Measurements from ENCODE around the gene CFLAR.

Gene CFLAR

DNA sequence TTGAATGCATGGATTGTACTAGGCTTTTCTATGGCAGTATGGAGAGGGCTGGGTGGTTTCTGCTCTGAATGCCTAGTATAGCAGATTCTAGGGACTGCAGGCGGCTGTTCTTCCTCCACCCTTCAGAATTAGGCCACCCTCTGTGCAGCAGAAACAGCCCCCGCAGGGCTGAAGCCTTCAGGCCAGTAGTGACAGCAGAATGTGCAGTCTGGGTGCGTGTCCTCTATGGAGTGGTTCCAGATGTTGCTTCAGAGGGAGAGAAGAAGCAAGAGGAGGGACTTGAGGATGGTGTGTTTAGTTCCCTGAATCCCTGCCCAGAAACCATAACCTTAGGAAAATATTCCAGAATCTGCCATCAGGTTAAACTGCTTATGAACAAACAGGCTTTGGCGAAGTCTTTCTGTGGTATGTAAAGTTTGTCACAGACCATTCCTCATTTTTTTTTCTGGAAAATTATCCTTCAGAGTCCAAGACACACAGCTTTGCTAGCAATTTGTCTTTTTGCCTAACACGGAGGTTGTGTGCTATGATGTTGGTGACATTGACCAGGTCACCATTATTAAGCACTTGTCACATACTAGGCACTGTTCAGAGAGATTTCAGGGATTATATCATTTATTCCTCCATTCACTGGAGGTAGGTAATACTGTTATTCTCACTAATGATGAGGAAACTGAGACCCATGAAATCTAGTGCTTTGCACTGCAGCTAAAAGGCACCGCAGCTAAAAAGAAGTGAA lies 88.1 kb downstream of the CFLAR start:
- H3K9ac ChIP-seq, result no peak overlapping the region
- no peak overlapping the region for H3K4me3 ChIP-seq
- H3K27me3 ChIP-seq, result no peaks in the 10 kb centered on the region
- no peak overlapping the region for H3K27ac ChIP-seq
- H3K36me3 ChIP-seq, result peaks cover 25% of the 10 kb centered on the region
- H4K20me1 ChIP-seq, result no peaks in the 10 kb centered on the region
- peaks cover 33% of the 10 kb centered on the region for H3K4me1 ChIP-seq
- TF ChIP-seq Cebpa-rat (IDR thresholded peaks at IDR 0.05), result no peak
- no peaks in the 10 kb centered on the region for H3K9me3 ChIP-seq
- H3K4me2 ChIP-seq, result peak overlapping the region; percentile 41; the same call in 1 of the 2 replicates

DNA sequence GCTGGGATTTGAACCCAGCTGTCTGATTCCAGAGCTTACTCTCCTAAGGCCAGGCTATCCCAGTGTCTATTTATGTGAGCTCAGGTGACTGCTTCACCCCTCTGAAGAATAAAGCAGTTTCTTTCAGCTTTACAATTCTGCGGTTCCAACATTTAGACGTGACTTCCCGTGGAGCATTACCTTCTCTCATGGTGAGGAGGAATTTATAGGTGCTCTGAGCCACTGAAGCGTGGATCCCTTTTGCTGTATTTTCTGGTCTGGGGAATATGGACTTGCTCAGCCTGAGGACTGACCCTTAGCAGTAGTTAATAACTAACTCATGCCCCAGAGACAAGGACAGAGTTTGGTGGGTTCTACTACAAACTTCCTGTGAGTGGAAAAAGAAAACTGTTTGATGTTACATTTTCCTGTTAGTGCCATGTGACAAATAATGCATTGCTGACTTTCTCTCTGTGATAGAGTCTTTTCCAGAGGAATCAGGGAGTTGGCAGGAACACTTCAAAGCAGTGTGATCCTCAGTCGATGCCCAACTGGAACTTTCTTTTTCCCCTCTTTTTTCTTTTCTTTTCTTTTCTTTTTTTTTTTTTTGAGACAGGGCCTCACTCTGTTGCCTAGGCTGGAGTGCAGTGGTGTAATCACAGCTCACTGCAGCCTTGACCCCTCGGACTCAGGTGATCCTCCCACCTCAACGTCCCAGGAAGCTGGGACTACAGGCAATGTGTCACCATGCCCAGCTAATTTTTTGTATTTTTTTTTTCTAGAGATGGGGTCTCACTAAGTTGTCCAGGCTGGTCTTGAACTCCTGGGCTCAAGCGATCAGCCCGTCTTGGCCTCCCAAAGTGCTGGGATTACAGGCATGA lies 88.9 kb downstream of the CFLAR start:
- Histone ChIP-seq H3K27me3 (no peaks in the 10 kb centered on the region), H3K4me1 (peaks cover 34% of the 10 kb centered on the region), H3K4me3 (no peak overlapping the region), H3K4me2 (peak overlapping the region; percentile 41), H3K9me3 (no peaks in the 10 kb centered on the region), H3K9ac (no peak overlapping the region), H4K20me1 (no peaks in the 10 kb centered on the region), H3K27ac (no peak overlapping the region), H3K36me3 (peaks cover 27% of the 10 kb centered on the region)
- no peak for TF ChIP-seq Cebpa-rat (IDR thresholded peaks at IDR 0.05)

DNA sequence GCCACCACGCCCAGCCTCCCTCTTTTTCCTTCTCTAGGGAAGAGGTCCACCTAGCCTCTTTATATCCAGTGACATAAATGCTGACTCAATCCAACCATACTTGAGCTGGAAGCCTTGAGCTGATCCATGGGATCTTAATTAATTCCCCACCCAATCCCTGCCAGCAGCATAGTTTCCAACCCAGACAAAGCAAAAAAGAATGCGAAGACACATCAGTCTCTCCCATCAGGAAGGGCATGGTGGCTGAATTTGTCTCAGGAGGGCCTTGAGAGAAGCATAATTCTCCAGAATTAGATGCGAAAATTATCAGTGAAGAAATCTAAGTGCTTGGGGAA lies 89.5 kb downstream of the CFLAR start:
- H4K20me1 ChIP-seq, result no peaks in the 10 kb centered on the region
- no peak overlapping the region for H3K4me3 ChIP-seq
- H3K27ac ChIP-seq, result no peak overlapping the region
- H3K36me3 ChIP-seq, result peaks cover 30% of the 10 kb centered on the region
- H3K9ac ChIP-seq, result no peak overlapping the region
- H3K9me3 ChIP-seq, result no peaks in the 10 kb centered on the region
- H3K4me2 ChIP-seq, result peak overlapping the region; percentile 41
- no peaks in the 10 kb centered on the region for H3K27me3 ChIP-seq
- peaks cover 34% of the 10 kb centered on the region for H3K4me1 ChIP-seq
- TF ChIP-seq Cebpa-rat (IDR thresholded peaks at IDR 0.05), result no peak

DNA sequence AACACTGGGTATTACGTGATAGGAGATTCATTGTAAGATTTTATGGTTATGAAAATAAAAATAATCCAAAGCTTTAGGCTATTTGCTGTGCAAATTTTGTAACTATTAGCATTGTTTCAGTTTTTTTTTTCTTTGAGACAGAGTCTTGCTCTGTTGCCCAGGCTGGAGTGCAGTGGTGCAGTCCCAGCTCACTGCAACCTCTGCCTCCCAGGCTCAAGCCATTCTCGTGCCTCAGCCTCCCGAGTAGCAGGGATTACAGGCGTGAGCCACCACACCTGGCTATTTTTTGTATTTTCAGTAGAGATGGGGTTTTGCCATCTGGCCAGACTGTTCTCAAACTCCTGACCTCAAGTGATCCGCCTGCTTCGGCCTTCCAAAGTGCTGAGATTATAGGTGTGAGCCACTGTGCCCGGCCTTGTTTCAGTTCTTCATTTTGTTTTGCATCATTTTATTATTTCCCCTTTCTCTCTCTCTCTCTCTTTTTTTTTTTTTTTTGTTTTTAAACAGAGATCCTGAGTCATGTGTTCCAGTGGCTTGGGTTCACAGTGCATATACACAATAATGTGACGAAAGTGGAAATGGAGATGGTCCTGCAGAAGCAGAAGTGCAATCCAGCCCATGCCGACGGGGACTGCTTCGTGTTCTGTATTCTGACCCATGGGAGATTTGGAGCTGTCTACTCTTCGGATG lies 92.7 kb downstream of the CFLAR start:
- Histone ChIP-seq H3K4me2 (no peak overlapping the region), H3K27me3 (no peaks in the 10 kb centered on the region), H3K36me3 (peaks cover 16% of the 10 kb centered on the region), H3K9me3 (no peaks in the 10 kb centered on the region), H3K4me3 (no peak overlapping the region), H3K9ac (no peak overlapping the region), H3K4me1 (peaks cover 39% of the 10 kb centered on the region), H3K27ac (no peak overlapping the region), H4K20me1 (no peaks in the 10 kb centered on the region)
- no peak for TF ChIP-seq Cebpa-rat (IDR thresholded peaks at IDR 0.05)

DNA sequence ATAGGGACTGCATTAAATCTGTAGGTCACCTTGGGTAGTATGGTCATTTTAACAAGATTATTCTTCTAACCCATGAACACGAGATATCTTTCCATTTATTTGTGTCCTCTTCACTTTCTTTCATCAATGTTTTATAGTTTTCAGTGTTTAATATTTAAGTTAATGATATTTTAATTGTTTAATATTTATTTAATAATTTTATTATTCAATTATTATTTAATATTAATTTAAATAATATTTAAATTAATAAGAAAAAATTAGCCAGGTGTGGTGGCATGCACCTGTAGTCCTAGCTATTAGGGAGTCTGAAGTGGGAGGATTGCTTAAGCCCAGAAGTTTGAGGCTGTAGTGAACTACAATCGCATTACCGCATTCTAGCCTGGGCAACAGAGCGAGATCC lies 100.0 kb downstream of the CFLAR start:
- H3K36me3 ChIP-seq, result peaks cover 33% of the 10 kb centered on the region
- H3K4me1 ChIP-seq, result peaks cover 19% of the 10 kb centered on the region
- no peak for TF ChIP-seq Cebpa-rat (IDR thresholded peaks at IDR 0.05)

DNA sequence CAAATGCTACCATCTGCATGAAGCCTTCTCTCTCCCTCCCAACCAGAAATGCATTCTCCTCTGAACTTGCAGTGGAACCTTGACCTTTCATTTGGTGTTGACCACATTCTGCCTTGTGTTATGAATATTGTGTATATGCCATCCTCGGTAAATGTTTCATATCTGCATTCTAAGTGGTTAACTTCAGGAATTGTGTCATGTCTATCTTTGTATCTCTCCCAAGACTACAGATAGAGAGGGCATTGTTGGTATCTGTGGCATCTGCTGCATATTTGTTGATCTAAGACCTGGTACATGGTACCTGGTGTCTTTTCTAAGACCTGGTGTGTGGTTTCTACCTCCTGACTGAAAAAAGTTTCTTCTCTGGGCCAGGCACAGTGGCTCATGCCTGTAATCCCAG lies 101.0 kb downstream of the CFLAR start:
- no peak overlapping the region for H3K4me3 ChIP-seq
- H3K4me2 ChIP-seq, result no peak overlapping the region
- H3K9me3 ChIP-seq, result no peaks in the 10 kb centered on the region
- peaks cover 19% of the 10 kb centered on the region for H3K4me1 ChIP-seq
- H3K36me3 ChIP-seq, result peaks cover 33% of the 10 kb centered on the region
- H3K27ac ChIP-seq, result no peak overlapping the region
- no peak for TF ChIP-seq Cebpa-rat (IDR thresholded peaks at IDR 0.05)
- no peaks in the 10 kb centered on the region for H3K27me3 ChIP-seq
- no peaks in the 10 kb centered on the region for H4K20me1 ChIP-seq
- no peak overlapping the region for H3K9ac ChIP-seq

More for the DNA sequence above, 100.0 kb downstream of the CFLAR start:
- no peaks in the 10 kb centered on the region for H3K27me3 ChIP-seq
- H3K4me2 ChIP-seq, result no peak overlapping the region
- H3K9me3 ChIP-seq, result no peaks in the 10 kb centered on the region
- H3K4me3 ChIP-seq, result no peak overlapping the region
- no peaks in the 10 kb centered on the region for H4K20me1 ChIP-seq
- no peak overlapping the region for H3K9ac ChIP-seq
- H3K27ac ChIP-seq, result no peak overlapping the region

DNA sequence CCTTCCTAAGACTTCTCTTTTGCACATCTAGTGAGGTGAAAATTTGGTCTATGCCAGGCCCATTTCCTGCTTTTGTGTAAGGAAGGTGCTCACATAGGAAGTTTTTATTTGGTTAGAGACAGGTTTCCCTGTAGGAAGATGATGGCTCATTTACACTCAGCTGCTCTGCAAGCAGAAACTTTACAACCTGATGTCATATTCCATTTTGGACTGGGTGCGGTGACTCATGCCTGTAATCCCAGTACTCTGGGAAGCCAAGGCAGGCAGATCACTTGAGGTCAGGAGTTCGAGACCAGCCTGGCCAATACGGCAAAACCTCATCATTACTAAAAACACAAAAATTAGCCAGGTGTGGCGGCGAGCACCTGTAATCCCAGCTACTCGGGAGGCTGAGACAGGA lies 102.8 kb downstream of the CFLAR start:
- Histone ChIP-seq H3K36me3 (peaks cover 33% of the 10 kb centered on the region), H3K27me3 (no peaks in the 10 kb centered on the region), H3K9ac (no peak overlapping the region), H4K20me1 (no peaks in the 10 kb centered on the region), H3K4me2 (no peak overlapping the region), H3K4me3 (no peak overlapping the region), H3K9me3 (no peaks in the 10 kb centered on the region), H3K27ac (no peak overlapping the region), H3K4me1 (peaks cover 13% of the 10 kb centered on the region)
- TF ChIP-seq Cebpa-rat (IDR thresholded peaks at IDR 0.05), result no peak

DNA sequence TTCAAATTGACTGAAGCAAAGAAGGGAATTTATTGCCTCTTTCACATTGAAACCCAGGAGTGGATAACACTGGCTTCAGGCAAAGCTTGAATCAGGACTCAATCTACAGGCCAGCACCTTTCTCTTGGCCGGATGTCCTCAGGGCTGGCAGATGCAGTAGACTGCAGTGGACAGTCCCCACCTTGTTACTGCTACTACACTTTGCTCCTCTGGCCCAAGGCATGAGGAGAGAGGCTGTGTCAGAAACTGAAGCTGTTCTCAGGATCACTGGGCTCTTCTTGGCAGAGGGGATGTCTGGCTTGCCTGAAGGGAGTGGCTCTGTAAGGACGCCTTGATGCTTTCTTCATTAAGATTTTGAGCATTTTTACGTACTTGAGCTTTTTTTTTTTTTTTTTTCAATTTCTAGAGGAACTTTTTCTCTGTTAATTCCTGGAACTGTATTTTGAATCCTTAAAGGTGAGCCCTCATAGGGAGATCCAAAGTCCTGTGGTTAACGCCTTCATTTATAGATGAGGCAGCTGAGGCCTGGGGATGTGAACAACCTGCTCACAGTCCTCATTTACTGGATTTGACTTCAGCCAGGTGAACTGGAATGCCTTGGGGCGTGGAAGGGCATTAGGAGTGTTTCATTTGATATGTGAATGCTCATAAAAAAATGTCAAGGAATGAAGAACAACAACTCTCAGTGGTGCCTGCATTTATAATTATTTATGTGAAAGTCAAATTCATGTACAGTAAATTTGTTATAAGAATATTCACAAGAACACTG lies 103.5 kb downstream of the CFLAR start:
- peaks cover 13% of the 10 kb centered on the region for H3K4me1 ChIP-seq
- H4K20me1 ChIP-seq, result no peaks in the 10 kb centered on the region
- H3K4me2 ChIP-seq, result no peak overlapping the region
- H3K9me3 ChIP-seq, result no peaks in the 10 kb centered on the region
- peaks cover 33% of the 10 kb centered on the region for H3K36me3 ChIP-seq
- no peak overlapping the region for H3K4me3 ChIP-seq
- no peak overlapping the region for H3K27ac ChIP-seq
- no peak for TF ChIP-seq Cebpa-rat (IDR thresholded peaks at IDR 0.05)
- peak overlapping the region; percentile 22; the same call in 1 of the 2 replicates for H3K9ac ChIP-seq
- H3K27me3 ChIP-seq, result no peaks in the 10 kb centered on the region

DNA sequence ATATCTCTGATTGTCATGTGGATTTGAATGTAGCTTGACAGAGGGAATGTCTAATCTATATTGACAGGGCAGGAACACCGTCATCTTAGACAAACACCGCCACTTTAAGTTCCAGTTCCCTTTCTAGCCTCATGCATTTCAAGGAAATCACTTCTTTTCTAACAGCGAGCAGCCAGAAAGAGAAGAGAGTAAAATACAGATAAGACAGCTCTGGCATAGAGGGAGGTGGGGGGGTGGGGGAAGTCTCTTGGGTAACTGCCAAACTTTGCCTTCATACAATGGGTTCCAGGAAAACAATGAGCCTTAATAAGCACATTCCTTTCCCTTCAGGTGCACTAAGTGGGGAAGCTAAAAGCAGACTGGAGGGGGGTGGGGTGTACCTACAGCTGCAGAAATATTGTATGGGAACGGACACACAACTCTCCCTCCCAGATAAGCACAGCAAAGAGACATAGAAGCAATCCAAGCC lies 104.2 kb downstream of the CFLAR start:
- Histone ChIP-seq H3K27ac (no peak overlapping the region), H4K20me1 (no peaks in the 10 kb centered on the region), H3K27me3 (no peaks in the 10 kb centered on the region), H3K9me3 (no peaks in the 10 kb centered on the region), H3K36me3 (peaks cover 33% of the 10 kb centered on the region), H3K4me2 (0 out of 2 replicates have a peak overlapping the region, but pooled peaks have one; percentile 5), H3K4me1 (peaks cover 13% of the 10 kb centered on the region), H3K9ac (peak overlapping the region; percentile 22; the same call in 1 of the 2 replicates), H3K4me3 (no peak overlapping the region)
- no peak for TF ChIP-seq Cebpa-rat (IDR thresholded peaks at IDR 0.05)

Measured in BLaER1 (cell line).